SK-N-SH treated with all-trans-retinoic acid at 6 μM for 48 hours (cell line): Measurements from ENCODE around the gene IFT27.

ENCODE experiments used
- ISL1 ChIP-seq: fragments of 250-450 bp; sonication (Bioruptor Pico); IDR thresholded peaks from 2 replicates; pipeline ENCODE4 v2.1.2; 2022; ENCODE audit warnings: mild to moderate bottlenecking, moderate library complexity
- TSHZ2 ChIP-seq: fragments of 250-450 bp; sonication (Bioruptor Pico); IDR thresholded peaks from 2 replicates; pipeline ENCODE4 v1.5.0; 2020; ENCODE audit warnings: mild to moderate bottlenecking, moderate library complexity
- ZFP30 ChIP-seq: fragments of 450-650 bp; formaldehyde crosslinking; IDR thresholded peaks from 2 replicates; pipeline ENCODE4 v1.5.0; 2022; ENCODE audit warnings: mild to moderate bottlenecking, moderate library complexity
- ZNF565 ChIP-seq: fragments of 450-650 bp; formaldehyde crosslinking; conservative IDR thresholded peaks from 2 replicates; pipeline ENCODE4 v1.5.0; 2020; ENCODE audit warnings: low read depth, mild to moderate bottlenecking, moderate library complexity
- TF ChIP-seq, protein P1 (sequence below): fragments of 250-450 bp; sonication (Bioruptor Pico); IDR thresholded peaks from 2 replicates; pipeline ENCODE4 v1.5.1; 2020; ENCODE audit warnings: low read depth, mild to moderate bottlenecking, moderate library complexity

DNA sequence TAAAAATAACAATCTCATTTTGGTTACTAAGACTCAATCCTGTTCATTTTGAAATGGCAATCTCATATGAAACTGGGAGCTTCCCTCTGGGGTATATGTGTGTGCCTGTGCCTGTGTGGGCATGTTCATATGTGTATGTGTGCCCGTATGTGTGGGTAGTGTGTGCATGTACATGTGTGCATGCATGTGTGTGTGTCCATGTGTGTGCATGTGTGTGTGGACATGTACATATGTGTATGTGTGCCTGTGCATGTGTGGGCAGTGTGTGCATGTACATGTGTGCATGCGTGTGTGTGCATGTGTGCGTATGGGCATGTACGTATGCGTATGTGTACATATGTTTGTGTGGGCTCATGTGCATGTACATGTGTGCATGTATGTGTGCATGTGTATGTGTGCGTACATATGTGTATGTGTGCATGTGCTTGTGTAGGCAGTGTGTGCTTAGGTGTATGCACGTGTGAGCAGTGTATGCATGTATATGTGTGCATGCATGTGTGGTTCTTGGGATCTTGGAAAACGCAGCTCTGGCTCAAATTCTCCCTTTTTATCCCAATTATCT, 47.9 kb downstream of the IFT27 start:
- TF ChIP-seq ZFP30 (CRISPR knock-in tag) (no peak), ZNF565 (no peak), TSHZ2 (CRISPR knock-in tag) (no peak), ISL1 (CRISPR knock-in tag) (no peak)
- TF ChIP-seq, protein P1, sequence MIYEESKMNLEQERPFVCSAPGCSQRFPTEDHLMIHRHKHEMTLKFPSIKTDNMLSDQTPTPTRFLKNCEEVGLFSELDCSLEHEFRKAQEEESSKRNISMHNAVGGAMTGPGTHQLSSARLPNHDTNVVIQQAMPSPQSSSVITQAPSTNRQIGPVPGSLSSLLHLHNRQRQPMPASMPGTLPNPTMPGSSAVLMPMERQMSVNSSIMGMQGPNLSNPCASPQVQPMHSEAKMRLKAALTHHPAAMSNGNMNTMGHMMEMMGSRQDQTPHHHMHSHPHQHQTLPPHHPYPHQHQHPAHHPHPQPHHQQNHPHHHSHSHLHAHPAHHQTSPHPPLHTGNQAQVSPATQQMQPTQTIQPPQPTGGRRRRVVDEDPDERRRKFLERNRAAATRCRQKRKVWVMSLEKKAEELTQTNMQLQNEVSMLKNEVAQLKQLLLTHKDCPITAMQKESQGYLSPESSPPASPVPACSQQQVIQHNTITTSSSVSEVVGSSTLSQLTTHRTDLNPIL (CRISPR knock-in tag) = no peak
